GM23338 (cell line): ENCODE data around the gene TYW1.
"Not testable (repeated sequence)": the region's sequence is repeated elsewhere in the genome, so short reads cannot be mapped to it uniquely, and the experiment has no call there.

Experiments
- CREB1 ChIP-seq: fragments of 250-450 bp; sonication (Bioruptor Pico); IDR thresholded peaks from 2 replicates; pipeline ENCODE4 v1.5.0; 2020; ENCODE audit warnings: low read depth, mild to moderate bottlenecking, moderate library complexity
- CTCF ChIP-seq, 2 experiments: fragments of 200-600 bp in 1 of 2; sonication (generic) in 1 of 2; conservative IDR thresholded peaks; 2 replicates each; pipeline versions ENCODE4 v1.5.1 to v1.6.1; 2016 to 2017; ENCODE audit warnings: antibody characterized with exemption in 2 of 2, low read depth in 2 of 2, mild to moderate bottlenecking in 2 of 2, moderate library complexity in 1 of 2
- ETS1 ChIP-seq: IDR thresholded peaks from 2 replicates; pipeline ENCODE4 v1.6.1; 2016; ENCODE audit warnings: antibody characterized with exemption
- EZH2 ChIP-seq: fragments of 200-600 bp; sonication (generic); IDR thresholded peaks from one replicate; pipeline ENCODE4 v1.8.0; 2017; ENCODE audit warnings: antibody characterized with exemption, mild to moderate bottlenecking, low read depth; ENCODE audit not compliant: unreplicated experiment
- EZH2phosphoT487 ChIP-seq: fragments of 200-600 bp; sonication (generic); IDR thresholded peaks from one replicate; pipeline ENCODE4 v1.8.1; 2018; ENCODE audit warnings: antibody characterized with exemption; ENCODE audit not compliant: unreplicated experiment
- NANOG ChIP-seq: IDR thresholded peaks from 2 replicates; pipeline ENCODE4 v1.6.1; 2016; ENCODE audit warnings: antibody characterized with exemption, borderline replicate concordance
- POLR2AphosphoS5 ChIP-seq: IDR thresholded peaks from 2 replicates; pipeline ENCODE4 v1.6.1; 2016; ENCODE audit warnings: antibody characterized with exemption, low read depth
- REST ChIP-seq: IDR thresholded peaks from one replicate; pipeline ENCODE4 v1.6.1; 2018; ENCODE audit warnings: antibody characterized with exemption; ENCODE audit not compliant: unreplicated experiment
- STAT1 ChIP-seq: IDR thresholded peaks from one replicate; pipeline ENCODE4 v1.6.1; 2016; ENCODE audit warnings: antibody characterized with exemption; ENCODE audit not compliant: unreplicated experiment
- ZNF114 ChIP-seq: fragments of 250-450 bp; sonication (Bioruptor Pico); IDR thresholded peaks from 2 replicates; pipeline ENCODE4 v1.5.0; 2020; ENCODE audit warnings: mild to moderate bottlenecking, moderate library complexity
- ZNF331 ChIP-seq: fragments of 250-450 bp; sonication (Bioruptor Pico); IDR thresholded peaks from 2 replicates; pipeline ENCODE4 v1.5.0; 2020; ENCODE audit warnings: low read depth, mild to moderate bottlenecking, moderate library complexity

GRCh38 chr7:67185660-67186129 lies 189.1 kb downstream of the TYW1 start:
- not testable (repeated sequence) for TF ChIP-seq STAT1; CTCF (conservative IDR thresholded peaks at IDR 0.05; ENCODE audit: low read depth in 2 of 2); EZH2; CREB1; EZH2phosphoT487; POLR2AphosphoS5; REST; ETS1; ZNF331; ZNF114 (CRISPR knock-in tag); NANOG
